ENCODE results near the gene SOX15.

DNA sequence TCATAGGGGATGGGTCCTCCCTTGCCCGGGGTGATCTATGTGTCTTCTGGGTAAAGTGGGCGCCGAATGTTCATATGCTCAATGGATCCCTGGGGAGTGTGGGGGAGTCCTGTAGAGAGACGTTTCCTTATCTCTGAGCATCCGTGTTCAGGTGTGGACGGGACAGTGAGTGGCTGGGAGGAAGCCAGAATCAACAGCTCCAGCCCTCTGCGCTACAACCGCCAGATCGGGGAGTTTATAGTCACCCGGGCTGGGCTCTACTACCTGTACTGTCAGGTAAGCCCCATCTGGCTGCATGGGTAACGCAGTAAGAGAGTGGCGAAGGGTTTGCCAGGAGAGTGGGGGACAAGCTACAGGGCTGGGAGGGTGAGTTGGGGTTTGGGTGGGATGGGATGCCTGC, 33.3 kb downstream of the SOX15 start:
- TF ChIP-seq EZH2 (IDR thresholded peaks at IDR 0.05; ENCODE audit: insufficient read depth, poor library complexity, severe bottlenecking) (no peak), EZH2phosphoT487 (IDR thresholded peaks at IDR 0.05; ENCODE audit: insufficient read depth, low read depth) (no peak)
